Prostate gland (tissue), 2 donors: ENCODE results near the gene ATP5PD.

ENCODE experiments used
- CTCF ChIP-seq, 4 experiments: fragments of 200-600 bp in 2 of 4; fragments of 450-650 bp in 2 of 4; sonication (generic) in 2 of 4; IDR thresholded peaks; 1 replicate in 3 of 4; 2 replicates in 1 of 4; pipeline ENCODE4 v1.5.1; 2016 to 2019; ENCODE audit warnings: antibody characterized with exemption in 4 of 4, mild to moderate bottlenecking in 2 of 4, moderate library complexity in 2 of 4
- POLR2AphosphoS5 ChIP-seq: sonication (generic); formaldehyde crosslinking; IDR thresholded peaks from one replicate; pipeline ENCODE4 v1.6.1; 2017; ENCODE audit warnings: antibody characterized with exemption

GRCh38 chr17:75073618-75074047, 26.9 kb upstream of the ATP5PD start:
- peak; percentile 89 for TF ChIP-seq POLR2AphosphoS5
- TF ChIP-seq CTCF (IDR thresholded peaks at IDR 0.05), result peak in 2 of 4 experiments; percentile 6 to 16
